Lung (tissue), 12 donors: ENCODE data around the gene TEX2. TPM values are rescaled to one million over a fixed set of nuclear protein-coding genes. Genes with fewer than 3 reads are reported as not detected.
A peak's percentile ranks its signal among the peaks of the same experiment; 100 is the strongest.

Source experiments
- ATAC-seq: fragments of 200-7000 bp; cut with Tn5 transposase; one replicate; pipeline ENCODE4 v1.9.1; 2020; ENCODE audit warnings: moderate number of reproducible peaks; ENCODE audit not compliant: insufficient read depth, low FRiP score
- DNase-seq, 3 donors: peaks; one replicate each; pipeline ENCODE4 v3.0.0-alpha.2; 2013 to 2017
- H3K27ac ChIP-seq, 2 donors: one replicate each; pipeline ENCODE4 v1.5.1; 2013; ENCODE audit warnings: mild to moderate bottlenecking in 2 of 2, moderate library complexity in 2 of 2, control low read depth in 1 of 2, inconsistent platforms in 1 of 2, low read depth in 1 of 2, low read length in 1 of 2
- H3K27me3 ChIP-seq, 3 donors: one replicate each; pipeline ENCODE4 v1.5.1; 2013; ENCODE audit warnings: low read length in 2 of 3; ENCODE audit not compliant: control insufficient read depth in 3 of 3, insufficient read depth in 3 of 3
- H3K36me3 ChIP-seq, 4 donors: one replicate each; pipeline ENCODE4 v1.5.1; 2013; ENCODE audit warnings: low read length in 4 of 4, mild to moderate bottlenecking in 1 of 4, moderate library complexity in 1 of 4; ENCODE audit not compliant: control insufficient read depth in 4 of 4, insufficient read depth in 4 of 4
- H3K4me1 ChIP-seq, 5 donors: one replicate each; pipeline ENCODE4 v1.5.1; 2013; ENCODE audit warnings: low read length in 5 of 5, mild to moderate bottlenecking in 2 of 5, moderate library complexity in 1 of 5; ENCODE audit not compliant: control insufficient read depth in 5 of 5, insufficient read depth in 5 of 5
- H3K4me3 ChIP-seq: one replicate; pipeline ENCODE4 v1.5.1; 2013; ENCODE audit warnings: mild to moderate bottlenecking, control low read depth, moderate library complexity
- H3K9ac ChIP-seq, 2 donors: one replicate each; pipeline ENCODE4 v1.5.1; 2013; ENCODE audit warnings: low read length in 2 of 2, control low read depth in 1 of 2; ENCODE audit not compliant: insufficient read depth in 1 of 2
- H3K9me3 ChIP-seq, 4 donors: one replicate each; pipeline ENCODE4 v1.5.1; 2013; ENCODE audit warnings: low read length in 3 of 4, mild to moderate bottlenecking in 1 of 4, moderate library complexity in 1 of 4; ENCODE audit not compliant: control insufficient read depth in 4 of 4, insufficient read depth in 3 of 4
- WGBS, 2 donors: extraction: QIAGEN DNeasy Blood & Tissue Kit; methylation state at CpG; one replicate each; pipeline ENCODE4 v1.1.7; 2013; 5-methylcytosine and 5-hydroxymethylcytosine counted together
- polyA plus RNA-seq, 2 donors: library from polyadenylated mRNA; stranded (reverse); fragments of 200-250 nt; gene quantifications; one replicate each; pipeline ENCODE4 v1.2.1, GENCODE V29; 2013
- total RNA-seq, 2 donors: library from RNA; depleted of rRNA in 1 of 2; stranded (reverse); fragments of >200 nt in 1 of 2; gene quantifications; one replicate each; pipeline ENCODE4 v1.2.1, GENCODE V29; 2014 to 2021
- TF ChIP-seq, protein P1 (sequence below): IDR thresholded peaks from 2 replicates; pipeline ENCODE4 v1.5.1; 2012; ENCODE audit warnings: mild to moderate bottlenecking; ENCODE audit errors: control extremely low read depth, extremely low read depth
- donor health status: control.
- donor health status: control.
- donor health status: Bipolar disorder and iron deficiency.
- donor health status: healthy.
- donor health status: DM: yes; HTN: yes; CAD: no.

The TEX2 gene
- total and polyA plus RNA-seq, 4 donors: 10.0 to 42.8 (median 28.8) TPM

- H3K27me3 ChIP-seq: no peaks in the 10 kb centered on the region
- H3K36me3 ChIP-seq: peaks cover 0 to 17% (median 3%) of the 10 kb centered on the region in 4 donors
- H3K27ac ChIP-seq: peak overlapping the region in 1 of 2 donors; percentile 37
- no peak overlapping the region for H3K4me3 ChIP-seq
- no peaks in the 10 kb centered on the region for H3K9me3 ChIP-seq
- ATAC-seq: no peak
- no peak overlapping the region for H3K9ac ChIP-seq
- 88% methylated on average over 2 of the region's 2 CpGs for WGBS, 2 donors
- no peak for DNase-seq
- peaks cover 0 to 20% (median 10%) of the 10 kb centered on the region in 5 donors for H3K4me1 ChIP-seq
- TF ChIP-seq, protein P1, sequence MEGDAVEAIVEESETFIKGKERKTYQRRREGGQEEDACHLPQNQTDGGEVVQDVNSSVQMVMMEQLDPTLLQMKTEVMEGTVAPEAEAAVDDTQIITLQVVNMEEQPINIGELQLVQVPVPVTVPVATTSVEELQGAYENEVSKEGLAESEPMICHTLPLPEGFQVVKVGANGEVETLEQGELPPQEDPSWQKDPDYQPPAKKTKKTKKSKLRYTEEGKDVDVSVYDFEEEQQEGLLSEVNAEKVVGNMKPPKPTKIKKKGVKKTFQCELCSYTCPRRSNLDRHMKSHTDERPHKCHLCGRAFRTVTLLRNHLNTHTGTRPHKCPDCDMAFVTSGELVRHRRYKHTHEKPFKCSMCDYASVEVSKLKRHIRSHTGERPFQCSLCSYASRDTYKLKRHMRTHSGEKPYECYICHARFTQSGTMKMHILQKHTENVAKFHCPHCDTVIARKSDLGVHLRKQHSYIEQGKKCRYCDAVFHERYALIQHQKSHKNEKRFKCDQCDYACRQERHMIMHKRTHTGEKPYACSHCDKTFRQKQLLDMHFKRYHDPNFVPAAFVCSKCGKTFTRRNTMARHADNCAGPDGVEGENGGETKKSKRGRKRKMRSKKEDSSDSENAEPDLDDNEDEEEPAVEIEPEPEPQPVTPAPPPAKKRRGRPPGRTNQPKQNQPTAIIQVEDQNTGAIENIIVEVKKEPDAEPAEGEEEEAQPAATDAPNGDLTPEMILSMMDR: no peak
These were observed 100.5 kb downstream of the TEX2 start for GRCh38 chr17:64162554-64162953.

GRCh38 chr17:64161380-64162176 is 101.5 kb downstream of the TEX2 start:
- 67 to 80% methylated on average over 6 of the region's 6 CpGs for WGBS, 2 donors
- no peak for DNase-seq
- Histone ChIP-seq H3K27me3 (no peaks in the 10 kb centered on the region), H3K36me3 (peaks cover 0 to 11% (median 3%) of the 10 kb centered on the region in 4 donors), H3K4me3 (no peak overlapping the region), H3K9ac (no peak overlapping the region), H3K4me1 (peaks cover 5 to 25% (median 10%) of the 10 kb centered on the region in 5 donors), H3K9me3 (no peaks in the 10 kb centered on the region), H3K27ac (no peak overlapping the region)
- ATAC-seq: no peak
- TF ChIP-seq, protein P1: no peak

- DNase-seq (no peak), ATAC-seq (no peak)
- H3K9ac ChIP-seq: no peak overlapping the region
- WGBS, 2 donors: 97 to 99% methylated on average over 4 of the region's 4 CpGs
- no peaks in the 10 kb centered on the region for H3K27me3 ChIP-seq
- TF ChIP-seq, protein P1: no peak
- H3K27ac ChIP-seq: no peak overlapping the region
- peaks cover 0 to 8% (median 2%) of the 10 kb centered on the region in 4 donors for H3K36me3 ChIP-seq
- H3K4me1 ChIP-seq: peaks cover 14 to 37% (median 19%) of the 10 kb centered on the region in 5 donors
- no peaks in the 10 kb centered on the region for H3K9me3 ChIP-seq
- no peak overlapping the region for H3K4me3 ChIP-seq
These were observed 102.7 kb downstream of the TEX2 start for GRCh38 chr17:64160378-64160777.
